ENCODE data around the gene SYNE3. TPM values are rescaled to one million over a fixed set of nuclear protein-coding genes. Genes with fewer than 3 reads are reported as not detected.

SYNE3 gene
- total and polyA plus RNA-seq, 9 of the 15 experiments (the other 6 are each of a cell fraction or from before 2014, with no cell fraction given): 0.04 to 3.1 (median 0.55) TPM

DNA sequence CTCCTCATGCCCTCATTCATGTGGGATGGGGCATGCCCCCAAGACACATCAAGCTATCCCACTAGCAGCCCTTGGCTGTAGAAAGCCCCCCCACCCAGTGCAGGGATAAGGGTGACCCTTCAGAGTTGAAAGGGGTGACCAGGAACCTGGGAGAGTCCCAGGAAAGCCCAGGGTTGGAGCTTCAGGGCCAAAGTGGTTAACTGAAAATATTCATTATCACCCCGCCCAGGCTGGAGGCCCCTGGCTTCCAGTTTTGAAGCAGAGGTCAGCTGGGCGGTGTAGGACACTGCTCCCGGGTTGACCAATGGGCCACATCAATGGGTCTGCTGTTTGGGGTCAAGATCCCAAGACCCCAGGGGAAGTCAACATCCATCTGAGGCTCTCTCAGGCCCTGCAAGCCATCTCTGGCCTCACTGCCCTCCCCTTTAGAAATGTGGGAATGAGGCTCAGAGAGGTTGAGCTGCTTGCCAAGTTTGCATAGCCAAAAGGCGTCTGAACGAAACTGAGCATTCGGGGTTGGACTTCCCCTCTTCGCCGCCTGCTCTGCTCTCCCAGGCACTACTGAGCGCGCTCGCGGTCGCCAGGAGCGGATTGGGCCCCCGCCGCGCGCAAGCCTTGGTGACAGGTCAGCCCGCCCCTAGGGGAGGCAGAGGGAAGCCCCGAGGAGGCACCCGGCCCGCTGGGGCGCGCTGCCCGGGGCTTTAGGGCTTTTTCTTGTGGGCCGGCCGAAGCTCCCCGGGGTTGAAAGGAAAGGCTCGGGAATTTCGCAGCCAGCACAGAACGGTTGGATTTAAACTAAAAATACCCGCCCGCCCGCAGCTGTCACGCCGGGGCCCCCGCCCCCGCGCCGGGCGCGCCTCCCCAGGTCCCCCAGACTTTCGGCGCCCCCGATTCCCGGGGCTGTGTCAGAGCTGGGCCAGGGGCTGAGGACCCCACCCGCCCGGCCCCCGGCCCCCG is 576 bp downstream of the SYNE3 start (continued):
- TF ChIP-seq MTF1 (CRISPR knock-in tag; IDR thresholded peaks at IDR 0.05; ENCODE audit: borderline replicate concordance): no peak
- TF ChIP-seq, protein P1, sequence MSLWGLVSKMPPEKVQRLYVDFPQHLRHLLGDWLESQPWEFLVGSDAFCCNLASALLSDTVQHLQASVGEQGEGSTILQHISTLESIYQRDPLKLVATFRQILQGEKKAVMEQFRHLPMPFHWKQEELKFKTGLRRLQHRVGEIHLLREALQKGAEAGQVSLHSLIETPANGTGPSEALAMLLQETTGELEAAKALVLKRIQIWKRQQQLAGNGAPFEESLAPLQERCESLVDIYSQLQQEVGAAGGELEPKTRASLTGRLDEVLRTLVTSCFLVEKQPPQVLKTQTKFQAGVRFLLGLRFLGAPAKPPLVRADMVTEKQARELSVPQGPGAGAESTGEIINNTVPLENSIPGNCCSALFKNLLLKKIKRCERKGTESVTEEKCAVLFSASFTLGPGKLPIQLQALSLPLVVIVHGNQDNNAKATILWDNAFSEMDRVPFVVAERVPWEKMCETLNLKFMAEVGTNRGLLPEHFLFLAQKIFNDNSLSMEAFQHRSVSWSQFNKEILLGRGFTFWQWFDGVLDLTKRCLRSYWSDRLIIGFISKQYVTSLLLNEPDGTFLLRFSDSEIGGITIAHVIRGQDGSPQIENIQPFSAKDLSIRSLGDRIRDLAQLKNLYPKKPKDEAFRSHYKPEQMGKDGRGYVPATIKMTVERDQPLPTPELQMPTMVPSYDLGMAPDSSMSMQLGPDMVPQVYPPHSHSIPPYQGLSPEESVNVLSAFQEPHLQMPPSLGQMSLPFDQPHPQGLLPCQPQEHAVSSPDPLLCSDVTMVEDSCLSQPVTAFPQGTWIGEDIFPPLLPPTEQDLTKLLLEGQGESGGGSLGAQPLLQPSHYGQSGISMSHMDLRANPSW (CRISPR knock-in tag; IDR thresholded peaks at IDR 0.05): no peak
- TF ChIP-seq, protein P2, sequence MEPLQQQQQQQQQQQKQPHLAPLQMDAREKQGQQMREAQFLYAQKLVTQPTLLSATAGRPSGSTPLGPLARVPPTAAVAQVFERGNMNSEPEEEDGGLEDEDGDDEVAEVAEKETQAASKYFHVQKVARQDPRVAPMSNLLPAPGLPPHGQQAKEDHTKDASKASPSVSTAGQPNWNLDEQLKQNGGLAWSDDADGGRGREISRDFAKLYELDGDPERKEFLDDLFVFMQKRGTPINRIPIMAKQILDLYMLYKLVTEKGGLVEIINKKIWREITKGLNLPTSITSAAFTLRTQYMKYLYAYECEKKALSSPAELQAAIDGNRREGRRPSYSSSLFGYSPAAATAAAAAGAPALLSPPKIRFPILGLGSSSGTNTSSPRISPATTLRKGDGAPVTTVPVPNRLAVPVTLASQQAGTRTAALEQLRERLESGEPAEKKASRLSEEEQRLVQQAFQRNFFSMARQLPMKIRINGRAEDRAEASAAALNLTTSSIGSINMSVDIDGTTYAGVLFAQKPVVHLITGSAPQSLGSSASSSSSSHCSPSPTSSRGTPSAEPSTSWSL (CRISPR knock-in tag; IDR thresholded peaks at IDR 0.05; ENCODE audit: borderline replicate concordance): no peak
- TF ChIP-seq, protein P3, sequence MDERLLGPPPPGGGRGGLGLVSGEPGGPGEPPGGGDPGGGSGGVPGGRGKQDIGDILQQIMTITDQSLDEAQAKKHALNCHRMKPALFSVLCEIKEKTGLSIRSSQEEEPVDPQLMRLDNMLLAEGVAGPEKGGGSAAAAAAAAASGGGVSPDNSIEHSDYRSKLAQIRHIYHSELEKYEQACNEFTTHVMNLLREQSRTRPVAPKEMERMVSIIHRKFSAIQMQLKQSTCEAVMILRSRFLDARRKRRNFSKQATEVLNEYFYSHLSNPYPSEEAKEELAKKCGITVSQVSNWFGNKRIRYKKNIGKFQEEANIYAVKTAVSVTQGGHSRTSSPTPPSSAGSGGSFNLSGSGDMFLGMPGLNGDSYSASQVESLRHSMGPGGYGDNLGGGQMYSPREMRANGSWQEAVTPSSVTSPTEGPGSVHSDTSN (CRISPR knock-in tag; IDR thresholded peaks at IDR 0.05; ENCODE audit: low read depth): no peak
- TF ChIP-seq, protein P3 (tag; conservative IDR thresholded peaks at IDR 0.05; ENCODE audit: low read depth): no peak
- TF ChIP-seq OTX1 (CRISPR knock-in tag; IDR thresholded peaks at IDR 0.05): no peak
- TF ChIP-seq, protein P4, sequence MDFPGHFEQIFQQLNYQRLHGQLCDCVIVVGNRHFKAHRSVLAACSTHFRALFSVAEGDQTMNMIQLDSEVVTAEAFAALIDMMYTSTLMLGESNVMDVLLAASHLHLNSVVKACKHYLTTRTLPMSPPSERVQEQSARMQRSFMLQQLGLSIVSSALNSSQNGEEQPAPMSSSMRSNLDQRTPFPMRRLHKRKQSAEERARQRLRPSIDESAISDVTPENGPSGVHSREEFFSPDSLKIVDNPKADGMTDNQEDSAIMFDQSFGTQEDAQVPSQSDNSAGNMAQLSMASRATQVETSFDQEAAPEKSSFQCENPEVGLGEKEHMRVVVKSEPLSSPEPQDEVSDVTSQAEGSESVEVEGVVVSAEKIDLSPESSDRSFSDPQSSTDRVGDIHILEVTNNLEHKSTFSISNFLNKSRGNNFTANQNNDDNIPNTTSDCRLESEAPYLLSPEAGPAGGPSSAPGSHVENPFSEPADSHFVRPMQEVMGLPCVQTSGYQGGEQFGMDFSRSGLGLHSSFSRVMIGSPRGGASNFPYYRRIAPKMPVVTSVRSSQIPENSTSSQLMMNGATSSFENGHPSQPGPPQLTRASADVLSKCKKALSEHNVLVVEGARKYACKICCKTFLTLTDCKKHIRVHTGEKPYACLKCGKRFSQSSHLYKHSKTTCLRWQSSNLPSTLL (IDR thresholded peaks at IDR 0.05): no peak
- no peak for TF ChIP-seq SMARCC2 (IDR thresholded peaks at IDR 0.05; ENCODE audit: low read depth)
- no peak for TF ChIP-seq RFX5 (IDR thresholded peaks at IDR 0.05; ENCODE audit: low read depth, low read length)
- TF ChIP-seq ZKSCAN8 (CRISPR knock-in tag; IDR thresholded peaks at IDR 0.05): no peak
- TF ChIP-seq, protein P5, sequence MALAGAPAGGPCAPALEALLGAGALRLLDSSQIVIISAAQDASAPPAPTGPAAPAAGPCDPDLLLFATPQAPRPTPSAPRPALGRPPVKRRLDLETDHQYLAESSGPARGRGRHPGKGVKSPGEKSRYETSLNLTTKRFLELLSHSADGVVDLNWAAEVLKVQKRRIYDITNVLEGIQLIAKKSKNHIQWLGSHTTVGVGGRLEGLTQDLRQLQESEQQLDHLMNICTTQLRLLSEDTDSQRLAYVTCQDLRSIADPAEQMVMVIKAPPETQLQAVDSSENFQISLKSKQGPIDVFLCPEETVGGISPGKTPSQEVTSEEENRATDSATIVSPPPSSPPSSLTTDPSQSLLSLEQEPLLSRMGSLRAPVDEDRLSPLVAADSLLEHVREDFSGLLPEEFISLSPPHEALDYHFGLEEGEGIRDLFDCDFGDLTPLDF (CRISPR knock-in tag; IDR thresholded peaks at IDR 0.05): no peak
- TF ChIP-seq, protein P6, sequence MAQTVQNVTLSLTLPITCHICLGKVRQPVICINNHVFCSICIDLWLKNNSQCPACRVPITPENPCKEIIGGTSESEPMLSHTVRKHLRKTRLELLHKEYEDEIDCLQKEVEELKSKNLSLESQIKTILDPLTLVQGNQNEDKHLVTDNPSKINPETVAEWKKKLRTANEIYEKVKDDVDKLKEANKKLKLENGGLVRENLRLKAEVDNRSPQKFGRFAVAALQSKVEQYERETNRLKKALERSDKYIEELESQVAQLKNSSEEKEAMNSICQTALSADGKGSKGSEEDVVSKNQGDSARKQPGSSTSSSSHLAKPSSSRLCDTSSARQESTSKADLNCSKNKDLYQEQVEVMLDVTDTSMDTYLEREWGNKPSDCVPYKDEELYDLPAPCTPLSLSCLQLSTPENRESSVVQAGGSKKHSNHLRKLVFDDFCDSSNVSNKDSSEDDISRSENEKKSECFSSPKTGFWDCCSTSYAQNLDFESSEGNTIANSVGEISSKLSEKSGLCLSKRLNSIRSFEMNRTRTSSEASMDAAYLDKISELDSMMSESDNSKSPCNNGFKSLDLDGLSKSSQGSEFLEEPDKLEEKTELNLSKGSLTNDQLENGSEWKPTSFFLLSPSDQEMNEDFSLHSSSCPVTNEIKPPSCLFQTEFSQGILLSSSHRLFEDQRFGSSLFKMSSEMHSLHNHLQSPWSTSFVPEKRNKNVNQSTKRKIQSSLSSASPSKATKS (CRISPR knock-in tag; IDR thresholded peaks at IDR 0.05): no peak
